Upper lobe of left lung (tissue), 6 donors: ENCODE data around the gene KCNAB1. TPM values are rescaled to one million over a fixed set of nuclear protein-coding genes. Genes with fewer than 3 reads are reported as not detected.

ENCODE experiments used
- ATAC-seq, 2 donors: fragments of 200-7000 bp; cut with Tn5 transposase; one replicate each; pipeline ENCODE4 v1.9.1; 2022; ENCODE audit warnings: mild to moderate bottlenecking in 2 of 2, moderate library complexity in 2 of 2; ENCODE audit not compliant: low FRiP score in 2 of 2
- DNase-seq, 2 donors: peaks; one replicate each; pipeline ENCODE4 v3.0.0-alpha.2; 2019 to 2020
- H3K27ac ChIP-seq, 4 donors: fragments of 200-600 bp; sonication (generic); one replicate each; pipeline ENCODE4 v1.5.1; 2016 to 2019
- H3K27me3 ChIP-seq, 4 donors: fragments of 200-600 bp; sonication (generic); one replicate each; pipeline ENCODE4 v1.5.1; 2017 to 2019
- H3K36me3 ChIP-seq, 4 donors: fragments of 200-600 bp; sonication (generic); one replicate each; pipeline ENCODE4 v1.5.1; 2016 to 2019
- H3K4me1 ChIP-seq, 4 donors: fragments of 200-600 bp; sonication (generic); one replicate each; pipeline ENCODE4 v1.5.1; 2018 to 2019
- H3K4me3 ChIP-seq, 4 donors: fragments of 200-600 bp; sonication (generic); one replicate each; pipeline ENCODE4 v1.5.1; 2017 to 2019; ENCODE audit warnings: mild to moderate bottlenecking in 2 of 4, moderate library complexity in 1 of 4
- H3K9me3 ChIP-seq, 4 donors: fragments of 200-600 bp; sonication (generic); one replicate each; pipeline ENCODE4 v1.5.1; 2018 to 2019
- CTCF ChIP-seq, 6 experiments: fragments of 450-650 bp in 4 of 6; fragments of 200-600 bp in 2 of 6; sonication (generic) in 2 of 6; IDR thresholded peaks; one replicate each; pipeline ENCODE4 v1.5.1; 2016 to 2019; ENCODE audit warnings: antibody characterized with exemption in 6 of 6
- EP300 ChIP-seq, 4 donors: sonication (generic); formaldehyde crosslinking; IDR thresholded peaks; one replicate each; pipeline ENCODE4 v1.5.1; 2017; ENCODE audit warnings: antibody characterized with exemption in 4 of 4, control low read depth in 2 of 4
- POLR2A ChIP-seq, 4 donors: fragments of 450-650 bp; IDR thresholded peaks; one replicate each; pipeline ENCODE4 v1.5.1; 2016 to 2017; ENCODE audit warnings: antibody characterized with exemption in 4 of 4, mild to moderate bottlenecking in 2 of 4
- POLR2AphosphoS5 ChIP-seq, 2 donors: sonication (generic); formaldehyde crosslinking; IDR thresholded peaks; one replicate each; pipeline ENCODE4 v1.5.1; 2017; ENCODE audit warnings: antibody characterized with exemption in 2 of 2
- WGBS, 2 donors: methylation state at CpG; one replicate each; pipeline ENCODE4 v1.1.5; 2017 to 2018; 5-methylcytosine and 5-hydroxymethylcytosine counted together
- total RNA-seq, 6 donors: library from RNA; depleted of rRNA in 4 of 6; stranded (reverse); fragments of >200 nt in 4 of 6; gene quantifications; one replicate each; pipeline versions ENCODE4 v1.1.0 to v1.2.1, GENCODE V29; 2016 to 2021
- donor health status: DM: no; HTN: no; CAD: no; lungs with moderate emphysema.
- donor health status: DM: no; HTN: yes; CAD: no; lungs with severe emphysema.

KCNAB1 gene
- total RNA-seq, 6 donors from 2014 or later, result 0.79 to 5.2 (median 3.0) TPM

GRCh38 chr3:156479604-156480003, 359.2 kb downstream of the KCNAB1 start:
- Histone ChIP-seq H3K36me3 (no peaks in the 10 kb centered on the region), H3K4me1 (peaks cover 0 to 12% (median 8%) of the 10 kb centered on the region in 4 donors), H3K27me3 (no peaks in the 10 kb centered on the region), H3K9me3 (no peaks in the 10 kb centered on the region), H3K27ac (no peak overlapping the region), H3K4me3 (no peak overlapping the region)
- DNase-seq, result no peak
- ATAC-seq, result no peak
- TF ChIP-seq EP300 (IDR thresholded peaks at IDR 0.05) (no peak), POLR2AphosphoS5 (IDR thresholded peaks at IDR 0.05) (no peak), CTCF (IDR thresholded peaks at IDR 0.05) (no peak), POLR2A (IDR thresholded peaks at IDR 0.05) (no peak)
- 66 to 79% methylated on average over 1 of the region's 1 CpG for WGBS, 2 donors

GRCh38 chr3:156480949-156481348, 360.6 kb downstream of the KCNAB1 start:
- no peaks in the 10 kb centered on the region for H3K27me3 ChIP-seq
- H3K27ac ChIP-seq, result no peak overlapping the region
- no peak for DNase-seq
- WGBS, 2 donors, result 84 to 88% methylated on average over 2 of the region's 2 CpGs
- no peak overlapping the region for H3K4me3 ChIP-seq
- H3K36me3 ChIP-seq, result no peaks in the 10 kb centered on the region
- H3K4me1 ChIP-seq, result peaks cover 0 to 12% (median 8%) of the 10 kb centered on the region in 4 donors
- TF ChIP-seq CTCF (IDR thresholded peaks at IDR 0.05) (no peak), POLR2AphosphoS5 (IDR thresholded peaks at IDR 0.05) (no peak), POLR2A (IDR thresholded peaks at IDR 0.05) (no peak), EP300 (IDR thresholded peaks at IDR 0.05) (no peak)
- H3K9me3 ChIP-seq, result no peaks in the 10 kb centered on the region
- ATAC-seq, result no peak

- Histone ChIP-seq H3K27ac (peak overlapping the region in 1 of 4 donors; percentile 31), H3K36me3 (no peaks in the 10 kb centered on the region), H3K9me3 (no peaks in the 10 kb centered on the region), H3K4me3 (no peak overlapping the region), H3K27me3 (no peaks in the 10 kb centered on the region), H3K4me1 (peaks cover 0 to 12% (median 8%) of the 10 kb centered on the region in 4 donors)
- ATAC-seq (no peak), DNase-seq (no peak)
- 89 to 90% methylated on average over 3 of the region's 3 CpGs for WGBS, 2 donors
- TF ChIP-seq CTCF (IDR thresholded peaks at IDR 0.05), result no peak
- TF ChIP-seq POLR2A (IDR thresholded peaks at IDR 0.05), result no peak
- no peak for TF ChIP-seq EP300 (IDR thresholded peaks at IDR 0.05)
- no peak for TF ChIP-seq POLR2AphosphoS5 (IDR thresholded peaks at IDR 0.05)
Measured at GRCh38 chr3:156483002-156483401, 362.6 kb downstream of the KCNAB1 start.

- 39 to 44% methylated on average over 1 of the region's 1 CpG for WGBS, 2 donors
- no peak overlapping the region for H3K4me3 ChIP-seq
- TF ChIP-seq POLR2A (IDR thresholded peaks at IDR 0.05) (no peak), POLR2AphosphoS5 (IDR thresholded peaks at IDR 0.05) (no peak), EP300 (IDR thresholded peaks at IDR 0.05) (no peak), CTCF (IDR thresholded peaks at IDR 0.05) (no peak)
- ATAC-seq, result peak; percentile 34 to 69
- no peak for DNase-seq
- peak overlapping the region in 3 of 4 donors; percentile 31 to 48 (median 43) for H3K27ac ChIP-seq
- peaks cover 0 to 12% (median 8%) of the 10 kb centered on the region in 4 donors for H3K4me1 ChIP-seq
- no peaks in the 10 kb centered on the region for H3K36me3 ChIP-seq
- no peaks in the 10 kb centered on the region for H3K27me3 ChIP-seq
- no peaks in the 10 kb centered on the region for H3K9me3 ChIP-seq
Measured at GRCh38 chr3:156483426-156483825, 363.0 kb downstream of the KCNAB1 start.
